A549 (cell line): Measurements from ENCODE around the gene PTX4.

Source experiments
- CBX8 ChIP-seq: fragments of 200-600 bp; sonication (generic); IDR thresholded peaks from 2 replicates; pipeline ENCODE4 v1.6.1; 2016
- CTCF ChIP-seq: fragments of >200 bp; sonication (Bioruptor Twin); formaldehyde crosslinking; IDR thresholded peaks from 3 replicates; pipeline ENCODE4 v1.5.1; 2016
- EP300 ChIP-seq, 2 experiments: fragments of >200 bp; sonication (Bioruptor Twin); formaldehyde crosslinking; IDR thresholded peaks; 2 replicates in 1 of 2; 3 replicates in 1 of 2; pipeline ENCODE4 v1.6.1; 2016 to 2017
- KDM1A ChIP-seq: fragments of 200-600 bp; sonication (generic); IDR thresholded peaks from 2 replicates; pipeline ENCODE4 v1.6.1; 2016; ENCODE audit warnings: low read depth, mild to moderate bottlenecking
- MAFK ChIP-seq: fragments of 450-650 bp; IDR thresholded peaks from 2 replicates; pipeline ENCODE4 v1.6.1; 2014; ENCODE audit not compliant: partially characterized antibody
- MAX ChIP-seq: IDR thresholded peaks from 2 replicates; pipeline ENCODE4 v1.6.1; 2012
- NR3C1 ChIP-seq: fragments of >200 bp; sonication (Bioruptor Twin); formaldehyde crosslinking; IDR thresholded peaks from 3 replicates; pipeline ENCODE4 v1.6.1; 2017
- POLR2A ChIP-seq: IDR thresholded peaks from 2 replicates; pipeline ENCODE4 v1.6.1; 2012; ENCODE audit warnings: mild to moderate bottlenecking, low read length
- RAD21 ChIP-seq, 2 experiments: fragments of >200 bp in 1 of 2; sonication (Bioruptor Twin) in 1 of 2; formaldehyde crosslinking in 1 of 2; IDR thresholded peaks in 1 of 2; conservative IDR thresholded peaks in 1 of 2; 2 replicates in 1 of 2; 3 replicates in 1 of 2; pipeline ENCODE4 v1.6.1; 2012 to 2018; ENCODE audit warnings: inconsistent platforms in 1 of 2
- RCOR1 ChIP-seq: fragments of 150-350 bp; IDR thresholded peaks from 2 replicates; pipeline ENCODE4 v1.6.1; 2014; ENCODE audit warnings: antibody characterized with exemption, low read length, low read depth
- REST ChIP-seq: fragments of 200-600 bp; sonication (generic); IDR thresholded peaks from 2 replicates; pipeline ENCODE4 v1.6.1; 2016; ENCODE audit warnings: antibody characterized with exemption, mild to moderate bottlenecking, moderate library complexity
- SMC3 ChIP-seq: fragments of >200 bp; sonication (Bioruptor Twin); formaldehyde crosslinking; IDR thresholded peaks from 3 replicates; pipeline ENCODE4 v1.6.1; 2018; ENCODE audit warnings: inconsistent platforms
- USF2 ChIP-seq: fragments of 450-650 bp; IDR thresholded peaks from 2 replicates; pipeline ENCODE4 v1.6.1; 2014; ENCODE audit warnings: antibody characterized with exemption
- ZNF302 ChIP-seq: fragments of 250-450 bp; sonication (Bioruptor Pico); IDR thresholded peaks from 2 replicates; pipeline ENCODE4 v1.9.0; 2021; ENCODE audit warnings: inconsistent platforms, mild to moderate bottlenecking, moderate library complexity

GRCh38 chr16:1458336-1458976 lies 30.3 kb downstream of the PTX4 start:
- TF ChIP-seq CTCF: no peak
- TF ChIP-seq POLR2A: no peak
- TF ChIP-seq EP300 (IDR thresholded peaks at IDR 0.05): no peak
- TF ChIP-seq USF2: no peak
- no peak for TF ChIP-seq REST
- no peak for TF ChIP-seq RCOR1
- no peak for TF ChIP-seq ZNF302 (CRISPR knock-in tag)
- TF ChIP-seq RAD21 (conservative IDR thresholded peaks at IDR 0.05 in 1 of 2, IDR thresholded peaks at IDR 0.05 in 1 of 2): no peak
- no peak for TF ChIP-seq KDM1A
- no peak for TF ChIP-seq MAX
- TF ChIP-seq SMC3: no peak
- TF ChIP-seq CBX8: no peak
- no peak for TF ChIP-seq MAFK
- no peak for TF ChIP-seq NR3C1
